ENCODE results near the gene ANO8. TPM values are rescaled to one million over a fixed set of nuclear protein-coding genes. Genes with fewer than 3 reads are reported as not detected.
A peak's percentile ranks its signal among the peaks of the same experiment; 100 is the strongest.

ANO8 gene
- total and polyA plus RNA-seq, 2 of the 13 experiments (the other 11 are each of a cell fraction or from before 2014, with no cell fraction given): 1.8 to 3.5 TPM

DNA sequence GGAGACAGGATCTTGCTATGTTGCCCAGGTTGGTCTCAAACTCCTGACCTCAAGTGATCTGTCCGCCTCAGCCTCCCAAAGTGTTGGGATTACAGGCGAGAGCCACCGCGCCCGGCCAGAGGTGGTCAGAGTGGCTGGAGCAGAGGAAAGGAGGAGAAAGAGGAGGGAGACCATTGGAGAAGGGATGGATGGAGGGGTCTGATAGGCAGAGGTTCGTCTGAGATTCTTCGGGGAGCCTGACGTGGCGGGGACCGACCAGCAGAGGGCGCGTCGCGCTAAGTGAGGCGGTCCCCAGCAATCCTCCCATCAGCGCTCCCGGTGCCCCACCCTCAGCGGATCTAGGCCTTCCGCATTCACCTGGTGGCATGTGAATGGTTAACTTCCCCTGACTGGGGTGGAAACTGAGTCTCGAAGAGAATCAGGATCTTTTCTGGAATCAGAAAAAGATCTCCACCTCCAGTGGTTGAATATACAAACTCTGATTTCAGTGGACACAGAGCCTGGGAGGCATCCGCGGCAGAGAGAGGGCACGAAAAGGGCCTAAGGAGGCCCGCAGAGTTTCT, 11.5 kb upstream of the ANO8 start (continued):
- TF ChIP-seq EP300 (IDR thresholded peaks at IDR 0.05; ENCODE audit: low read depth in 2 of 2, low read length in 2 of 2): no peak
- TF ChIP-seq EP300 (CRISPR knock-in tag; IDR thresholded peaks at IDR 0.05; ENCODE audit: borderline replicate concordance): no peak
- TF ChIP-seq NR2F1 (CRISPR knock-in tag; IDR thresholded peaks at IDR 0.05): no peak
- TF ChIP-seq, protein P1, sequence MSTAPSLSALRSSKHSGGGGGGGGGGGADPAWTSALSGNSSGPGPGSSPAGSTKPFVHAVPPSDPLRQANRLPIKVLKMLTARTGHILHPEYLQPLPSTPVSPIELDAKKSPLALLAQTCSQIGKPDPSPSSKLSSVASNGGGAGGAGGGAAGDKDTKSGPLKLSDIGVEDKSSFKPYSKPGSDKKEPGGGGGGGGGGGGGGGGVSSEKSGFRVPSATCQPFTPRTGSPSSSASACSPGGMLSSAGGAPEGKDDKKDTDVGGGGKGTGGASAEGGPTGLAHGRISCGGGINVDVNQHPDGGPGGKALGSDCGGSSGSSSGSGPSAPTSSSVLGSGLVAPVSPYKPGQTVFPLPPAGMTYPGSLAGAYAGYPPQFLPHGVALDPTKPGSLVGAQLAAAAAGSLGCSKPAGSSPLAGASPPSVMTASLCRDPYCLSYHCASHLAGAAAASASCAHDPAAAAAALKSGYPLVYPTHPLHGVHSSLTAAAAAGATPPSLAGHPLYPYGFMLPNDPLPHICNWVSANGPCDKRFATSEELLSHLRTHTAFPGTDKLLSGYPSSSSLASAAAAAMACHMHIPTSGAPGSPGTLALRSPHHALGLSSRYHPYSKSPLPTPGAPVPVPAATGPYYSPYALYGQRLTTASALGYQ (CRISPR knock-in tag; IDR thresholded peaks at IDR 0.05): no peak
- TF ChIP-seq, protein P2, sequence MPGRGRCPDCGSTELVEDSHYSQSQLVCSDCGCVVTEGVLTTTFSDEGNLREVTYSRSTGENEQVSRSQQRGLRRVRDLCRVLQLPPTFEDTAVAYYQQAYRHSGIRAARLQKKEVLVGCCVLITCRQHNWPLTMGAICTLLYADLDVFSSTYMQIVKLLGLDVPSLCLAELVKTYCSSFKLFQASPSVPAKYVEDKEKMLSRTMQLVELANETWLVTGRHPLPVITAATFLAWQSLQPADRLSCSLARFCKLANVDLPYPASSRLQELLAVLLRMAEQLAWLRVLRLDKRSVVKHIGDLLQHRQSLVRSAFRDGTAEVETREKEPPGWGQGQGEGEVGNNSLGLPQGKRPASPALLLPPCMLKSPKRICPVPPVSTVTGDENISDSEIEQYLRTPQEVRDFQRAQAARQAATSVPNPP (CRISPR knock-in tag; IDR thresholded peaks at IDR 0.05): no peak
- TF ChIP-seq, protein P3, sequence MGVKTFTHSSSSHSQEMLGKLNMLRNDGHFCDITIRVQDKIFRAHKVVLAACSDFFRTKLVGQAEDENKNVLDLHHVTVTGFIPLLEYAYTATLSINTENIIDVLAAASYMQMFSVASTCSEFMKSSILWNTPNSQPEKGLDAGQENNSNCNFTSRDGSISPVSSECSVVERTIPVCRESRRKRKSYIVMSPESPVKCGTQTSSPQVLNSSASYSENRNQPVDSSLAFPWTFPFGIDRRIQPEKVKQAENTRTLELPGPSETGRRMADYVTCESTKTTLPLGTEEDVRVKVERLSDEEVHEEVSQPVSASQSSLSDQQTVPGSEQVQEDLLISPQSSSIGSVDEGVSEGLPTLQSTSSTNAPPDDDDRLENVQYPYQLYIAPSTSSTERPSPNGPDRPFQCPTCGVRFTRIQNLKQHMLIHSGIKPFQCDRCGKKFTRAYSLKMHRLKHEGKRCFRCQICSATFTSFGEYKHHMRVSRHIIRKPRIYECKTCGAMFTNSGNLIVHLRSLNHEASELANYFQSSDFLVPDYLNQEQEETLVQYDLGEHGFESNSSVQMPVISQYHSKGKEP (CRISPR knock-in tag; IDR thresholded peaks at IDR 0.05): no peak
- no peak for TF ChIP-seq TCF12 (IDR thresholded peaks at IDR 0.05)
- TF ChIP-seq TCF12 (CRISPR knock-in tag; IDR thresholded peaks at IDR 0.05): no peak
- peak; percentile 42; the same call in 1 of the 2 replicates for TF ChIP-seq ZBTB38 (CRISPR knock-in tag; IDR thresholded peaks at IDR 0.05)
- TF ChIP-seq PTBP1 (IDR thresholded peaks at IDR 0.05; ENCODE audit: low read depth, low read length, poor library complexity, severe bottlenecking): no peak
- TF ChIP-seq MAZ (IDR thresholded peaks at IDR 0.05; ENCODE audit: borderline replicate concordance, low read depth, low read length): peak; percentile 32; the same call in 1 of the 2 replicates
- TF ChIP-seq MAZ (CRISPR knock-in tag; IDR thresholded peaks at IDR 0.05; ENCODE audit: low read depth): peak; percentile 69
- TF ChIP-seq, protein P4, sequence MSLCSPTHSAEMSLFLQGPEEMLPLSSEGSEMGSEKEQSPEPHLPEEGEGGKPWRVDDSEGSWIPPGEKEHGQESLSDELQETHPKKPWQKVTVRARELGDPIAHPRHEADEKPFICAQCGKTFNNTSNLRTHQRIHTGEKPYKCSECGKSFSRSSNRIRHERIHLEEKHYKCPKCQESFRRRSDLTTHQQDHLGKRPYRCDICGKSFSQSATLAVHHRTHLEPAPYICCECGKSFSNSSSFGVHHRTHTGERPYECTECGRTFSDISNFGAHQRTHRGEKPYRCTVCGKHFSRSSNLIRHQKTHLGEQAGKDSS (CRISPR knock-in tag; IDR thresholded peaks at IDR 0.05; ENCODE audit: borderline replicate concordance, low read depth): peak; percentile 53; the same call in 1 of the 2 replicates
- TF ChIP-seq RXRB (CRISPR knock-in tag; IDR thresholded peaks at IDR 0.05; ENCODE audit: borderline replicate concordance): peak; percentile 36; the same call in 1 of the 2 replicates
- TF ChIP-seq, protein P5, sequence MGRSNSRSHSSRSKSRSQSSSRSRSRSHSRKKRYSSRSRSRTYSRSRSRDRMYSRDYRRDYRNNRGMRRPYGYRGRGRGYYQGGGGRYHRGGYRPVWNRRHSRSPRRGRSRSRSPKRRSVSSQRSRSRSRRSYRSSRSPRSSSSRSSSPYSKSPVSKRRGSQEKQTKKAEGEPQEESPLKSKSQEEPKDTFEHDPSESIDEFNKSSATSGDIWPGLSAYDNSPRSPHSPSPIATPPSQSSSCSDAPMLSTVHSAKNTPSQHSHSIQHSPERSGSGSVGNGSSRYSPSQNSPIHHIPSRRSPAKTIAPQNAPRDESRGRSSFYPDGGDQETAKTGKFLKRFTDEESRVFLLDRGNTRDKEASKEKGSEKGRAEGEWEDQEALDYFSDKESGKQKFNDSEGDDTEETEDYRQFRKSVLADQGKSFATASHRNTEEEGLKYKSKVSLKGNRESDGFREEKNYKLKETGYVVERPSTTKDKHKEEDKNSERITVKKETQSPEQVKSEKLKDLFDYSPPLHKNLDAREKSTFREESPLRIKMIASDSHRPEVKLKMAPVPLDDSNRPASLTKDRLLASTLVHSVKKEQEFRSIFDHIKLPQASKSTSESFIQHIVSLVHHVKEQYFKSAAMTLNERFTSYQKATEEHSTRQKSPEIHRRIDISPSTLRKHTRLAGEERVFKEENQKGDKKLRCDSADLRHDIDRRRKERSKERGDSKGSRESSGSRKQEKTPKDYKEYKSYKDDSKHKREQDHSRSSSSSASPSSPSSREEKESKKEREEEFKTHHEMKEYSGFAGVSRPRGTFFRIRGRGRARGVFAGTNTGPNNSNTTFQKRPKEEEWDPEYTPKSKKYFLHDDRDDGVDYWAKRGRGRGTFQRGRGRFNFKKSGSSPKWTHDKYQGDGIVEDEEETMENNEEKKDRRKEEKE (IDR thresholded peaks at IDR 0.05): no peak
